ENCODE data around the gene ZBTB44.

Gene ZBTB44

GRCh38 chr11:130179396-130180306, 135.1 kb downstream of the ZBTB44 start:
- Histone ChIP-seq H3K4me1 (peaks cover 30% of the 10 kb centered on the region), H3K9ac (no peak overlapping the region)
- no peak for TF ChIP-seq CTCF (IDR thresholded peaks at IDR 0.05)

GRCh38 chr11:130178441-130179339, 136.0 kb downstream of the ZBTB44 start:
- no peaks in the 10 kb centered on the region for H3K27me3 ChIP-seq (ENCODE audit: control insufficient read depth, insufficient read depth, low read length)
- TF ChIP-seq CTCF (IDR thresholded peaks at IDR 0.05) = no peak
- H2AFZ ChIP-seq = no peak overlapping the region
- H3K36me3 ChIP-seq (ENCODE audit: control insufficient read depth, insufficient read depth, low read length) = no peaks in the 10 kb centered on the region
- H3K9ac ChIP-seq = no peak overlapping the region
- H3K9me3 ChIP-seq (ENCODE audit: control insufficient read depth, low read length) = no peaks in the 10 kb centered on the region
- H3K4me1 ChIP-seq = peaks cover 30% of the 10 kb centered on the region
- no peak overlapping the region for H3K4me3 ChIP-seq (ENCODE audit: low read depth, low read length)
- peaks cover 10% of the 10 kb centered on the region for H3K79me2 ChIP-seq
- peak overlapping the region; percentile 91 for H3K27ac ChIP-seq
- H3K4me2 ChIP-seq (ENCODE audit: low read length) = no peak overlapping the region

More at GRCh38 chr11:130179396-130180306, 135.1 kb downstream of the ZBTB44 start:
- H3K4me3 ChIP-seq (ENCODE audit: low read depth, low read length) = no peak overlapping the region
- peak overlapping the region; percentile 50 for H2AFZ ChIP-seq
- H3K27me3 ChIP-seq (ENCODE audit: control insufficient read depth, insufficient read depth, low read length) = no peaks in the 10 kb centered on the region
- H3K79me2 ChIP-seq = peaks cover 5% of the 10 kb centered on the region
- H3K36me3 ChIP-seq (ENCODE audit: control insufficient read depth, insufficient read depth, low read length) = no peaks in the 10 kb centered on the region
- H3K4me2 ChIP-seq (ENCODE audit: low read length) = peak overlapping the region; percentile 38
- no peaks in the 10 kb centered on the region for H3K9me3 ChIP-seq (ENCODE audit: control insufficient read depth, low read length)
- peak overlapping the region; percentile 91 for H3K27ac ChIP-seq

GRCh38 chr11:130177782-130178181, 136.9 kb downstream of the ZBTB44 start:
- Histone ChIP-seq H3K9ac (no peak overlapping the region), H2AFZ (no peak overlapping the region), H3K4me3 (ENCODE audit: low read depth, low read length) (no peak overlapping the region), H3K9me3 (ENCODE audit: control insufficient read depth, low read length) (no peaks in the 10 kb centered on the region), H3K27ac (peak overlapping the region; percentile 91), H3K4me2 (ENCODE audit: low read length) (no peak overlapping the region), H3K27me3 (ENCODE audit: control insufficient read depth, insufficient read depth, low read length) (no peaks in the 10 kb centered on the region), H3K79me2 (peaks cover 14% of the 10 kb centered on the region), H3K36me3 (ENCODE audit: control insufficient read depth, insufficient read depth, low read length) (no peaks in the 10 kb centered on the region), H3K4me1 (peaks cover 30% of the 10 kb centered on the region)
- TF ChIP-seq CTCF (IDR thresholded peaks at IDR 0.05) = no peak
